WTC11 (cell line): ENCODE measurements around the gene TH.

ENCODE experiments used
- CTCF ChIP-seq: fragments of 200-600 bp; IDR thresholded peaks from 2 replicates; pipeline ENCODE4 v1.8.0; 2022; ENCODE audit warnings: antibody characterized with exemption
- E2F4 ChIP-seq: sonication (generic); formaldehyde crosslinking; IDR thresholded peaks from 2 replicates; pipeline ENCODE4 v1.8.1; 2022; ENCODE audit warnings: low read depth, mild to moderate bottlenecking, moderate library complexity, missing genetic modification reagents, borderline replicate concordance
- FOXP1 ChIP-seq: sonication (generic); formaldehyde crosslinking; IDR thresholded peaks from 2 replicates; pipeline ENCODE4 v1.8.0; 2022; ENCODE audit warnings: missing genetic modification reagents, mild to moderate bottlenecking, moderate library complexity, borderline replicate concordance
- NR1H2 ChIP-seq: sonication (generic); formaldehyde crosslinking; IDR thresholded peaks from 2 replicates; pipeline ENCODE4 v1.9.0; 2021; ENCODE audit warnings: mild to moderate bottlenecking, moderate library complexity, missing genetic modification reagents
- ZBTB43 ChIP-seq: sonication (generic); formaldehyde crosslinking; IDR thresholded peaks from 2 replicates; pipeline ENCODE4 v1.8.1; 2023; ENCODE audit warnings: mild to moderate bottlenecking, missing genetic modification reagents
- ZNF416 ChIP-seq: fragments of 250-450 bp; sonication (Bioruptor Pico); IDR thresholded peaks from 2 replicates; pipeline ENCODE4 v1.9.0; 2021; ENCODE audit warnings: mild to moderate bottlenecking, inconsistent platforms
- TF ChIP-seq, protein P1 (sequence below): sonication (generic); formaldehyde crosslinking; IDR thresholded peaks from 2 replicates; pipeline ENCODE4 v1.8.1; 2023; ENCODE audit warnings: mild to moderate bottlenecking, missing genetic modification reagents, moderate library complexity

DNA sequence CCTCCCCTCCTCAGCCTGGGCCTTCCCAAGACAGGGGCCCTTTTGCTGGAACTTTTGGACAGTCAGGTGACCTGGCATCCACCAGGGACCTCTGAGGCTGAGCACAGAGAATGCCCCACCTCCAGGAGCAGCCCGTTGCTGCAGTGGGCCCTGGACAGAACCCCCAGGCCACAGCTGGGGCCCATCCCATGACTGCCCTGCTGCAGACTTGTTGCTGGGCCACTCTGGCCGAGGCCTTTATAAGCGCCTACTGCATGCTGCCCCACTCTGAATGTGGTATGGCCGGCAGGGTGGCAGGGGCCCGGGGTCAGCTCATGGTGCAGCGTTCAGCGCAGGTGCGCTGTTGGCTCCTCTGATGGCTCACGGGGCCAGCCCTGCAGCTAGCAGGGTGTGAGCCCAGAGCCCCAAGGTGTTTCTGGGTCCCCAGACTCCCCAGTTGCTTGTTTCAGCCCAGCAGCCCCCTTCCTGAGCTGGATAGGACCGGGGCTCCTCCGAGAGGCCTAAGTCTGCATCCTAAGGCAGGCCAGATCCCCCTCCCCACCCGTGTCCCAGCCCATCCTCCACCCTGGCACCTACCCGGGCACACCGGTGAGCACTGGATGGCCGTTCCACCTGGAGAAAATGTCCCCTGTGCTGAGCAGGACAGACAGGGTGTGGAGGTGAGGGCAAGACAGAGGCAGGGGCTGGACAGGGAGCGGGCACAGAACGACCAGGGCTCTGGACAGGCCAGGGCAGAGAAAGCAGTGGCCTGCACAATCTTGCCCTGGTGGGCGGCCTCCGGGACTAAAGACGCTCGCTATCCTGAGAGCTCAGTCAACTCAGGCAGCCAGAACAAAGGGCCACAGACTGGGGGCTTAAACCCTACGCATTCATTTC lies 28.1 kb upstream of the TH start:
- TF ChIP-seq, protein P1, sequence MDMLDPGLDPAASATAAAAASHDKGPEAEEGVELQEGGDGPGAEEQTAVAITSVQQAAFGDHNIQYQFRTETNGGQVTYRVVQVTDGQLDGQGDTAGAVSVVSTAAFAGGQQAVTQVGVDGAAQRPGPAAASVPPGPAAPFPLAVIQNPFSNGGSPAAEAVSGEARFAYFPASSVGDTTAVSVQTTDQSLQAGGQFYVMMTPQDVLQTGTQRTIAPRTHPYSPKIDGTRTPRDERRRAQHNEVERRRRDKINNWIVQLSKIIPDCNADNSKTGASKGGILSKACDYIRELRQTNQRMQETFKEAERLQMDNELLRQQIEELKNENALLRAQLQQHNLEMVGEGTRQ = no peak
- TF ChIP-seq CTCF (no peak), E2F4 (CRISPR knock-in tag) (no peak), ZBTB43 (CRISPR knock-in tag) (no peak), NR1H2 (no peak), ZNF416 (CRISPR knock-in tag) (no peak), FOXP1 (CRISPR knock-in tag) (no peak)
